ENCODE measurements around the gene GDF15.
"Not testable (repeated sequence)": the region's sequence is repeated elsewhere in the genome, so short reads cannot be mapped to it uniquely, and the experiment has no call there.

Gene GDF15

GRCh38 chr19:18385675-18386542 is at the start of gene GDF15:
Gene GDF15 (plus strand): TSS chr19:18386158. CDS start chr19:18386190, 32 bp downstream.
- in situ Hi-C loops (cut with HindIII; ENCODE audit: low sequenced_read_pairs), result no loop called here

- in situ Hi-C loops (cut with HindIII; ENCODE audit: low sequenced_read_pairs), result no loop called here
These were observed 47.4 kb upstream of the GDF15 start for GRCh38 chr19:18338541-18338940.

- in situ Hi-C loops (cut with HindIII; ENCODE audit: low sequenced_read_pairs), result no loop called here
These were observed 46.2 kb upstream of the GDF15 start for GRCh38 chr19:18339723-18340122.

GRCh38 chr19:18340190-18340989 is 45.6 kb upstream of the GDF15 start, which contains the start of gene PGPEP1:
Gene PGPEP1 (plus strand): TSS chr19:18340598. CDS start chr19:18340682, 84 bp downstream.
- in situ Hi-C loops (cut with HindIII; ENCODE audit: low sequenced_read_pairs), result no loop called here

GRCh38 chr19:18340990-18341868 is 44.7 kb upstream of the GDF15 start:
- in situ Hi-C loops (cut with HindIII; ENCODE audit: low sequenced_read_pairs), result no loop called here

GRCh38 chr19:18342090-18342632 is 43.8 kb upstream of the GDF15 start:
- in situ Hi-C loops (cut with HindIII; ENCODE audit: low sequenced_read_pairs), result no loop called here

- in situ Hi-C loops (cut with HindIII; ENCODE audit: low sequenced_read_pairs), result no loop called here
These were observed 41.4 kb upstream of the GDF15 start for GRCh38 chr19:18344582-18344950.

GRCh38 chr19:18345296-18345695 is 40.7 kb upstream of the GDF15 start:
- in situ Hi-C loops (cut with HindIII; ENCODE audit: low sequenced_read_pairs), result no loop called here

- in situ Hi-C loops (cut with HindIII; ENCODE audit: low sequenced_read_pairs), result no loop called here
These were observed 39.9 kb upstream of the GDF15 start for GRCh38 chr19:18346091-18346490.

- in situ Hi-C loops (cut with HindIII; ENCODE audit: low sequenced_read_pairs), result no loop called here
These were observed 37.8 kb upstream of the GDF15 start for GRCh38 chr19:18348171-18348570.

- in situ Hi-C loops (cut with HindIII; ENCODE audit: low sequenced_read_pairs), result not testable (repeated sequence)
These were observed 37.1 kb upstream of the GDF15 start for GRCh38 chr19:18348818-18349339.

GRCh38 chr19:18349524-18350128 is 36.3 kb upstream of the GDF15 start:
- in situ Hi-C loops (cut with HindIII; ENCODE audit: low sequenced_read_pairs), result no loop called here

GRCh38 chr19:18350490-18350889 is 35.5 kb upstream of the GDF15 start:
- in situ Hi-C loops (cut with HindIII; ENCODE audit: low sequenced_read_pairs), result no loop called here

GRCh38 chr19:18351544-18351943 is 34.4 kb upstream of the GDF15 start:
- in situ Hi-C loops (cut with HindIII; ENCODE audit: low sequenced_read_pairs), result no loop called here

GRCh38 chr19:18353378-18354005 is 32.5 kb upstream of the GDF15 start:
- in situ Hi-C loops (cut with HindIII; ENCODE audit: low sequenced_read_pairs), result no loop called here

- in situ Hi-C loops (cut with HindIII; ENCODE audit: low sequenced_read_pairs), result not testable (repeated sequence)
These were observed 31.2 kb upstream of the GDF15 start for GRCh38 chr19:18354743-18355142.

- in situ Hi-C loops (cut with HindIII; ENCODE audit: low sequenced_read_pairs), result no loop called here
These were observed 28.9 kb upstream of the GDF15 start for GRCh38 chr19:18357041-18357440.

- in situ Hi-C loops (cut with HindIII; ENCODE audit: low sequenced_read_pairs), result no loop called here
These were observed 24.3 kb upstream of the GDF15 start for GRCh38 chr19:18361646-18362045.

GRCh38 chr19:18362934-18363542 is 22.9 kb upstream of the GDF15 start:
- in situ Hi-C loops (cut with HindIII; ENCODE audit: low sequenced_read_pairs), result no loop called here

Measured in DLD1 (cell line).